HepG2 (cell line): Measurements from ENCODE around the gene PFAS. TPM values are rescaled to one million over a fixed set of nuclear protein-coding genes. Genes with fewer than 3 reads are reported as not detected.

Experiments
- ADNP ChIP-seq: sonication (generic); formaldehyde crosslinking; IDR thresholded peaks from 2 replicates; pipeline ENCODE4 v1.4.0; 2020; ENCODE audit warnings: missing genetic modification reagents
- ARNT ChIP-seq: fragments of 450-650 bp; IDR thresholded peaks from 2 replicates; pipeline ENCODE4 v1.6.1; 2017
- CCAR2 ChIP-seq: fragments of 200-400 bp; formaldehyde crosslinking; optimal IDR thresholded peaks from 2 replicates; pipeline ENCODE3; 2018; ENCODE audit warnings: low read depth, mild to moderate bottlenecking, low read length, moderate library complexity
- ERF ChIP-seq: IDR thresholded peaks from 2 replicates; pipeline ENCODE4 v1.6.1; 2018; ENCODE audit warnings: missing biosample characterization, missing genetic modification reagents
- HBP1 ChIP-seq: IDR thresholded peaks from 2 replicates; pipeline ENCODE4 v1.6.1; 2016; ENCODE audit warnings: low read depth, control low read depth
- KDM3A ChIP-seq: IDR thresholded peaks from 2 replicates; pipeline ENCODE4 v1.6.1; 2018; ENCODE audit warnings: low read depth, missing compliant biosample characterization
- PAXIP1 ChIP-seq: sonication (generic); formaldehyde crosslinking; conservative IDR thresholded peaks from 2 replicates; pipeline ENCODE4 v1.4.0; 2020; ENCODE audit warnings: mild to moderate bottlenecking, missing genetic modification reagents, moderate library complexity
- PRPF4 ChIP-seq: fragments of 200-400 bp; formaldehyde crosslinking; IDR thresholded peaks from 2 replicates; pipeline ENCODE4 v1.6.1; 2016; ENCODE audit warnings: low read length, low read depth; ENCODE audit not compliant: poor library complexity, severe bottlenecking
- SMAD9 ChIP-seq: sonication (generic); formaldehyde crosslinking; IDR thresholded peaks from 2 replicates; pipeline ENCODE4 v1.5.1; 2020; ENCODE audit warnings: mild to moderate bottlenecking, missing genetic modification reagents
- ZBTB25 ChIP-seq: IDR thresholded peaks from 2 replicates; pipeline ENCODE4 v1.6.1; 2018; ENCODE audit warnings: missing genetic modification reagents
- ZBTB4 ChIP-seq: sonication (generic); formaldehyde crosslinking; IDR thresholded peaks from 2 replicates; pipeline ENCODE4 v1.4.0; 2020; ENCODE audit warnings: missing genetic modification reagents, mild to moderate bottlenecking, borderline replicate concordance
- ZBTB46 ChIP-seq: sonication (generic); formaldehyde crosslinking; IDR thresholded peaks from 2 replicates; pipeline ENCODE4 v1.4.0; 2020; ENCODE audit warnings: mild to moderate bottlenecking, missing genetic modification reagents, borderline replicate concordance
- ZNF354B ChIP-seq: sonication (generic); formaldehyde crosslinking; IDR thresholded peaks from 2 replicates; pipeline ENCODE4 v1.8.0; 2022; ENCODE audit warnings: mild to moderate bottlenecking, missing genetic modification reagents
- ZNF430 ChIP-seq: sonication (generic); formaldehyde crosslinking; IDR thresholded peaks from 2 replicates; pipeline ENCODE4 v1.9.0; 2021; ENCODE audit warnings: mild to moderate bottlenecking, missing genetic modification reagents
- ZNF550 ChIP-seq: sonication (generic); formaldehyde crosslinking; IDR thresholded peaks from 2 replicates; pipeline ENCODE4 v1.4.0; 2020; ENCODE audit warnings: mild to moderate bottlenecking, missing genetic modification reagents, borderline replicate concordance
- ZNF562 ChIP-seq: sonication (generic); formaldehyde crosslinking; IDR thresholded peaks from 2 replicates; pipeline ENCODE4 v1.8.0; 2022; ENCODE audit warnings: missing genetic modification reagents, borderline replicate concordance
- ZSCAN12 ChIP-seq: sonication (generic); formaldehyde crosslinking; IDR thresholded peaks from 2 replicates; pipeline ENCODE4 v1.9.0; 2021; ENCODE audit warnings: mild to moderate bottlenecking, missing genetic modification reagents
- ZSCAN9 ChIP-seq: IDR thresholded peaks from 2 replicates; pipeline ENCODE4 v1.6.1; 2016; ENCODE audit warnings: borderline replicate concordance
- polyA plus RNA-seq, 8 experiments: library from polyadenylated mRNA; depleted of rRNA in 3 of 8; stranded (reverse) in 7 of 8; unstranded in 1 of 8; fragments of >200 nt; fragmentation: Illumina TruSeq in 4 of 8; extraction: Trizol in 4 of 8; gene quantifications; 2 replicates each; pipeline versions ENCODE4 v1.2.1 to v1.2.3, GENCODE V29; 2011 to 2016; ENCODE audit warnings: low read depth in 4 of 8, missing spikeins in 1 of 8, mixed read lengths in 1 of 8; ENCODE audit not compliant: insufficient read depth in 1 of 8
- total RNA-seq, 5 experiments: library from RNA; depleted of rRNA; stranded (reverse); fragments of >200 nt; fragmentation: Illumina TruSeq; extraction: Trizol; gene quantifications; 2 replicates each; pipeline ENCODE4 v1.2.3, GENCODE V29; 2016; ENCODE audit warnings: low read depth in 1 of 5

Gene PFAS
- total and polyA plus RNA-seq, 2 of the 13 experiments (the other 11 are each of a cell fraction or from before 2014, with no cell fraction given): 49.4 to 58.2 TPM

- 0 out of 2 replicates have a peak, but pooled peaks have one; percentile 9 for TF ChIP-seq ERF
- no peak for TF ChIP-seq CCAR2
- TF ChIP-seq ZSCAN12 (CRISPR knock-in tag): no peak; the same call in 1 of the 2 replicates
- peak; percentile 34; the same call in 1 of the 2 replicates for TF ChIP-seq ZBTB4 (CRISPR knock-in tag)
- no peak for TF ChIP-seq ZNF430 (CRISPR knock-in tag)
- TF ChIP-seq KDM3A (CRISPR knock-in tag): no peak; the same call in 1 of the 2 replicates
- TF ChIP-seq ZNF354B: no peak
- TF ChIP-seq ARNT: no peak
- no peak; the same call in 1 of the 2 replicates for TF ChIP-seq ZBTB46 (CRISPR knock-in tag)
- TF ChIP-seq ZBTB25: peak; percentile 65; the same call in 1 of the 2 replicates
- 0 out of 2 replicates have a peak, but pooled peaks have one; percentile 61 for TF ChIP-seq HBP1 (CRISPR knock-in tag)
- TF ChIP-seq SMAD9 (CRISPR knock-in tag): no peak
- 0 out of 2 replicates have a peak, but pooled peaks have one; percentile 21 for TF ChIP-seq ADNP
- TF ChIP-seq ZNF550 (CRISPR knock-in tag): peak; percentile 82; the same call in 1 of the 2 replicates
- TF ChIP-seq ZNF562 (CRISPR knock-in tag): no peak
- peak; percentile 41 for TF ChIP-seq PAXIP1 (CRISPR knock-in tag)
- no peak for TF ChIP-seq PRPF4
- TF ChIP-seq ZSCAN9 (CRISPR knock-in tag): peak; percentile 47; the same call in 1 of the 2 replicates
These were observed 26.3 kb upstream of the PFAS start (continued) for GRCh38 chr17:8222630-8223355.
